ENCODE data around the gene RAB8B. TPM values are rescaled to one million over a fixed set of nuclear protein-coding genes. Genes with fewer than 3 reads are reported as not detected.

The RAB8B gene
- polyA plus RNA-seq, 1 donor from 2014 or later, result 87.1 TPM

- Histone ChIP-seq H3K4me3 (ENCODE audit: low read length) (no peak overlapping the region), H3K79me2 (replicated peaks; ENCODE audit: insufficient read depth, low read length) (no peaks in the 10 kb centered on the region), H3K9me3 (ENCODE audit: low read length) (no peaks in the 10 kb centered on the region)
Observed at GRCh38 chr15:63261311-63261710, 71.9 kb downstream of the RAB8B start.

GRCh38 chr15:63263519-63263918 lies 74.1 kb downstream of the RAB8B start:
- Histone ChIP-seq H3K79me2 (replicated peaks; ENCODE audit: insufficient read depth, low read length) (no peaks in the 10 kb centered on the region), H2AFZ (ENCODE audit: low read depth, low read length) (no peak overlapping the region), H3K4me3 (ENCODE audit: low read length) (no peak overlapping the region), H3F3A (ENCODE audit: insufficient read depth, low read length, poor library complexity, severe bottlenecking) (peaks cover 3% of the 10 kb centered on the region), H3K9me3 (ENCODE audit: low read length) (no peaks in the 10 kb centered on the region), H3K9ac (ENCODE audit: low read length) (no peak overlapping the region), H4K20me1 (ENCODE audit: insufficient read depth) (no peaks in the 10 kb centered on the region), H3K27me3 (ENCODE audit: insufficient read depth, low read depth, low read length) (no peaks in the 10 kb centered on the region), H3K4me2 (ENCODE audit: low read length) (no peak overlapping the region), H3K36me3 (ENCODE audit: insufficient read depth, low read length) (peaks cover 6% of the 10 kb centered on the region), H3K9me2 (ENCODE audit: insufficient read depth, low read length) (no peaks in the 10 kb centered on the region), H3K27ac (ENCODE audit: low read length) (no peak overlapping the region)
- TF ChIP-seq REST (IDR thresholded peaks at IDR 0.05; ENCODE audit: borderline replicate concordance) (no peak), EZH2 (IDR thresholded peaks at IDR 0.05; ENCODE audit: borderline replicate concordance, insufficient read depth, low read length, poor library complexity, severe bottlenecking) (no peak), SMC3 (conservative IDR thresholded peaks at IDR 0.05; ENCODE audit: poor library complexity) (no peak), EP300 (conservative IDR thresholded peaks at IDR 0.05; ENCODE audit: poor library complexity, severe bottlenecking) (no peak), MXI1 (conservative IDR thresholded peaks at IDR 0.05; ENCODE audit: poor library complexity, severe bottlenecking) (no peak), RAD21 (conservative IDR thresholded peaks at IDR 0.05) (no peak), POLR2AphosphoS5 (IDR thresholded peaks at IDR 0.05) (no peak), TAF1 (IDR thresholded peaks at IDR 0.05; ENCODE audit: low read depth) (no peak), CTCF (IDR thresholded peaks at IDR 0.05; ENCODE audit: poor library complexity, severe bottlenecking) (no peak)

More at GRCh38 chr15:63261311-63261710, 71.9 kb downstream of the RAB8B start:
- Histone ChIP-seq H3K9ac (ENCODE audit: low read length) (no peak overlapping the region), H3K36me3 (ENCODE audit: insufficient read depth, low read length) (peaks cover 6% of the 10 kb centered on the region), H3K4me2 (ENCODE audit: low read length) (no peak overlapping the region), H3F3A (ENCODE audit: insufficient read depth, low read length, poor library complexity, severe bottlenecking) (peaks cover 5% of the 10 kb centered on the region), H3K27me3 (ENCODE audit: insufficient read depth, low read depth, low read length) (no peaks in the 10 kb centered on the region), H3K9me2 (ENCODE audit: insufficient read depth, low read length) (no peaks in the 10 kb centered on the region), H3K27ac (ENCODE audit: low read length) (no peak overlapping the region), H2AFZ (ENCODE audit: low read depth, low read length) (no peak overlapping the region), H4K20me1 (ENCODE audit: insufficient read depth) (no peaks in the 10 kb centered on the region)
- TF ChIP-seq REST (IDR thresholded peaks at IDR 0.05; ENCODE audit: borderline replicate concordance), result no peak
- no peak for TF ChIP-seq RAD21 (conservative IDR thresholded peaks at IDR 0.05)
- TF ChIP-seq TAF1 (IDR thresholded peaks at IDR 0.05; ENCODE audit: low read depth), result no peak
- TF ChIP-seq MXI1 (conservative IDR thresholded peaks at IDR 0.05; ENCODE audit: poor library complexity, severe bottlenecking), result no peak
- no peak for TF ChIP-seq POLR2AphosphoS5 (IDR thresholded peaks at IDR 0.05)
- no peak for TF ChIP-seq EP300 (conservative IDR thresholded peaks at IDR 0.05; ENCODE audit: poor library complexity, severe bottlenecking)

Data from neural cell (in vitro differentiated cells).